ENCODE data around the gene SLIT1.

Gene SLIT1

DNA sequence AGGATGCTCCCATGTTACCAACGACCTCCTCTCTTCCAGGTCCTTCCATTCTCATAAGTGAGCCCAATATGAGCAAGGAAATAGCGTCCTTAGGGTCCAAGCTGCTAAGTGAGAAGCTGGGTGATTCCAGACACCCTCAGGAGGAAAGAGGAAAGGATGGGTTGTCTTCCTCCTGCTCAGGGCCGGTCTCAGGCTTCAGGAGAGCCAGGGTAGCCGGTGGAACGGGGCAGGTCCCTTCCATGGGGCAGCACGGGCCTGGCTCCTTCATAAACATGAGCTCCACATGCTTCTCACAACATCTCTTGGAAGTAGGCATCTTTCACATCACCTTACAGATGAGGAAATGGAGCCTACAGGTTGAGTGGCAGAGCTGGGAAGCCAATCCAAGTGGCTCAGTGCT lies 12.7 kb downstream of the SLIT1 start:
- no peak for DNase-seq (ENCODE audit: low read depth in 2 of 2)

DNA sequence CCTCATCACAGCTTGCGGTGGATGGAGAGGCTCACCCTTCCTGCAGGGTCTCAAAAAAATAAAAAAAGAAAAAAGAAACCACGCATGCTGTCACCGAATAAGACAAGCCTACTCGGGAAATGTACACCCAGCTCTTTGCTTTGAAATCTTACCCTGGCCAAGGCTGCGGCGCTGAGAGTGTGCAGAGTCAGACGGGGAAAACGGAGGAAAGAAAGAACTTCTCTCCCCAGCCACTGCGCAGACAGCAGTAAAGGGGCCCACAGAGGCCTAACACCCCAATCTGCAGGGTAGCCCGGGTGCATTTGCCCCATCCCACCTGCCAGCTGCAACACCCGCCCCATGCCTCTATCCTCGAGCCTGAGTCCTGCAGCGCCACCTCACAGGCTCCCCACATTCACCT lies 14.8 kb downstream of the SLIT1 start:
- no peak for DNase-seq (ENCODE audit: low read depth in 2 of 2)

DNA sequence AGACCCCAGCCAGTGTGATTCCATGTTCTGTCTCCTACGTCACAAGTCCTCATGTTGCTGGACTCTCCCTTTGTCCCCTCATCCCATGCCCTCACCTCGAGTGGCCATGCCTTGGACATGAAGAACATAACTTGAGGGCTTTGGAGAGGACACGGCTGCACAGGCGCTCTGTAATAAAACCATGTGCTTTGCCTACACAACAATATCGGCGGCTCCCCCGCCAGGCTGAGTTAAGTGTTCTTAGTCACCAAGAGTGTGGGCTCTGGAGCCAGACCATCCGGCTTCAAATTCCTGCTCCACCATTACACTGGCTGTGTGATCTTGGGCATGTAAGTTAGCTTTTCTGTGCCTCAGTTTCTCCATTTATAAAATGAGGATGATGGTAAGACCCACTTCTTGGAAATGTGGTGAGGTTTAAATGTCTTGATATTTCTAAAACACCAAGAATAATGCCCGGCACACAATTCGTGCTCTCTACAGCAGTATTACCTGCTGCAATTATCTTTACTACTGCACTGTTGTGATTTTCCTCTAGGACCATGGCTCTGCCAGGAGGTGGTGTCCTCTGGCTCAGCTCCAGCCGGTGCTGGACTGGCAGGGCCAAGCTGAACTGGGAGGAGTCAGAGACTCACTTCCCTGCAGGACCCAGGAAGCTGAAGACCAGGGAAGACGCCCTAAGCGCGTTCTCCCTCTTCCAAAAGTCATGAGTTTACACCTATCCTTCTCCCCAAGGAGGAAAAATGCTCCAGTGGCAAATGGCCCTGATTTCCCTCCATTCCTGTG lies 15.7 kb downstream of the SLIT1 start:
- no peak for DNase-seq (ENCODE audit: low read depth in 2 of 2)

DNA sequence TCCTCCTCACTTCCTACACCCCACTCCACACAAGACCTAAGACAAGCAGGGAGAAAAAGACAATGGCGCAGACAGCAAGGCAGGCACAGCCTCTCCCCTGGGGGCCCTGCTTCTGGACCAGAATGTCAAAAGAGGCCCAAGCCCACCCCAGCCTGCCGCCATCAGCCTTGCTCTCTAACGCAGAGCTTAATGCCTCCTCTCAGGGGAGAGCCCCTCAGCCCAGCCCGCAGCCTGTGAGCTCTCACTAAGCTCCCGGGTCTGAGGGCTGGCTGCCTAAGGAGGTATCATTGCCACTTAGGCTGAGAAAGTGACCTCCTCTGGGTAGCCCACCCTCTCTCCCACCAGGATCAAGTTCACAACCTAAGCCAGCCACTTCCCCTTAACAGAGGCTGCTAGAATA lies 16.7 kb downstream of the SLIT1 start:
- DNase-seq (ENCODE audit: low read depth in 2 of 2), result no peak

DNA sequence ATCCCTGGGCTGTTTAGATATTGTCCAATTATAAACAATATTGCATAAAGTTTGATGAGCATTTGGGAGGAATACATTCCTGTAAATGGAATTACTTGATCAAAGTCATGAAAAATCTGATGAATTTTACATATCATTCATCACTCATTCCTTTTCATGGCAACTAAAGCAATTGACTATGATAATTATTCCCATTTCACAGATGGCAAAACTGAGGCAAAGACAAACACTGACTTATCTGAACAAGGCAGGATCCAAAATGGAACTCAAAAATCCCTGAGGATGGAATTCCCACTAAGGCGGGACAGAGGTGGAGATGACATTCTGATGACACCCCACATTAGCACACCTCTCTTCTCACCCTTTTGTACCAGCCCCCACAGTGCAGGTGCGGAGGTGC lies 17.1 kb downstream of the SLIT1 start:
- DNase-seq (ENCODE audit: low read depth in 2 of 2), result no peak

DNA sequence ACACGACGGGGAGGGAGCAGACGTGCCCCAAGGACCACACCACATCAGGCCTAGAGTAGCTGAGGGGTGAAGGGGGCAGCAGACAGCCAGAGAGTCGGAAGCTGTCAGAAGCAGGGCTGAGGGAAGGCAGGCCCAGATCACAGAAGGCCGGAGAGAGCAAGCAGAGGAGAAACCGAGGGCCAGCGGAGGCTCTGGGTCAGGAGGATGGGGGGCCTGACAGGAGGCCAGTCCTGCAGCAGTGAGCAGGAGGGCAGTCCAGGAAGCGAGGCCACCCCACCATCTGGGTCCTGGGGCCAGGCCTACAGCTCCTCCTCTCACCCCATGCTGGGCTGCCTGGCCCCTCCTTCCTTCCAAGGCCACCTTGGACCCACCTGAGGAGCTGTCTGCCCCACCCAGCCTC lies 20.3 kb downstream of the SLIT1 start:
- DNase-seq (ENCODE audit: low read depth in 2 of 2), result no peak

DNA sequence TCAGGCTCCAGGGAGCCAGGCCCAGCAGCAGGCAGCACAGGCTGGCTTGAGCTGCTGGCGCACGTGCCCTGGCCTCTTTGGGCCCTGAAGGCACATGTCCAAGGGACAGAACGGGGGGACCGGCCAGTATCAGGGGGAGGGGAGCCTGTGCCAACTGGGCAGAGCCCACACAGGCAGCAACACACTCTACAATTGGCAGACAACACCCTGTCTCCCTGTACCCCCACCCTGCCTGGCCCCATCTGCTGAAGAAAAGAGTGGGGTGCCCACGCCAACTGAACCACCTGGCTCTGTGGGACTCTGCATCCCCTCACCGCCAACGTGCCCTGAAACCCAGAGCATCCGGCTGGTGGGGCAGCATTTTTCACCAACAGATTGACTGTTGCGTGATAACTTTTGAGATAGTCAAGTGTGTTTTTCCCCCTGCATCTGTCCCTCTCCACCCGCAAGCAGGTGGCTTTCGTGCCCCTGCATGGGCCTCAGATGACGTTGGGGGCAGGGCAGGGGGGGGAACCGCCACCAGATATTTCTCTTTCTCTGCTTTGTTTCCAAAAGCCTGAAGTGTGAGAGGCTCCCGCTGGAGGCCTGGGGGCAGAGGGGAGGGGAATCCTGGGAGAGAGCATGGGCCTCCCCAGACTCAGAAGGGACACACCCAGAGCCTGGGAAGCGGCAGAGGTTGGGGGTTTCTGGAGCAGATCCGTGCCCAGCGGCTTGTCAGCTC lies 21.8 kb downstream of the SLIT1 start:
- no peak for DNase-seq (ENCODE audit: low read depth in 2 of 2)

DNA sequence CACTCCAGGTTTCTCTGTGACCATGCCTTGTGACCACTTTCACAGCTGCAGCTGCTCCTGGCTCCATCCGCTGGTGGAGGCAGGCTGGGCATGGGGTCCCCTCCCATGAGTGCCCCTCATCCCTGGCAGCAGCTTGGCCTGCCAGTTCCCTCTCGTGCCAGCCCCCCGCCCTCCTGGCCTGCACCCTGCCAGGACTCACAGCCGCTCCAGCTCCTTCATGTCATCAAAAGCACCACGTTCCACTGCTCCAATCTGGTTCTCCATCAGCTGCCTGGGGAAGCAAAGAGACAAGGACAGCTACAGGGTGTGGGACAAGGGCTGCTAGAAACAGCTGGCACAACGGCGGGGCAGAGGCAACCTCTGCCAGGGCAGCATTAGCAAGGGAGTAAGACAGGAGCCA lies 22.6 kb downstream of the SLIT1 start:
- DNase-seq (ENCODE audit: low read depth in 2 of 2), result no peak

DNA sequence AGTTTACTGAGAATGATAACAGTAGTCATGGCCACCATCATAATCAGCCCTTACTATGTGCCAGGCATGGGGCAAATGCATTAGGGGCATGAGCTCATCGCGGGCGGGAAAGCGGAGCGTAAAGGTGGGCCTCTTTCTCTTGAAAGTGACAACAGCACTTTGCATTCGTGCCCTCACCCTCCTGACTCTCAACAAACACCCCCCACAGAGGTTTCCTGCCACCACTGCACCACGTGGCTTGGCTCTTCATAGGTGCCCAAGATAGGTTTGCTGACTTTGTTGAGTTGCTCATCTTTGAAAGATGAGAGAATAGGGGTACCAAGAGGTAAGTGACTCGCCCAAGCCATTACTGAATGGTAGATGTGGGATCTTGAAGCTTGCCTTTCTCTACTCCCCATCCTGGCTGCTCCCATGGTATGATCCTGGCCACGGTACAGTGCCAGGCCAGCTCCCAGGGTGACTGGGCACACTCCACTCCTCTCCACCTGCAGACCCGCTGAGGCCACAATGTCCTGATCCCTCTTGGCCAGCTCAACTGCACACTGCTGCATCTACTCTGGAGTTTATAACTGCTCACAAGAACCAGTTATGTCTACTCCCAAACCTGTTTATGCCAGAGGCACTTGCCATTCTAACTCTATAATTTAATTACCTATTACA lies 26.0 kb downstream of the SLIT1 start:
- DNase-seq (ENCODE audit: low read depth in 2 of 2), result no peak

DNA sequence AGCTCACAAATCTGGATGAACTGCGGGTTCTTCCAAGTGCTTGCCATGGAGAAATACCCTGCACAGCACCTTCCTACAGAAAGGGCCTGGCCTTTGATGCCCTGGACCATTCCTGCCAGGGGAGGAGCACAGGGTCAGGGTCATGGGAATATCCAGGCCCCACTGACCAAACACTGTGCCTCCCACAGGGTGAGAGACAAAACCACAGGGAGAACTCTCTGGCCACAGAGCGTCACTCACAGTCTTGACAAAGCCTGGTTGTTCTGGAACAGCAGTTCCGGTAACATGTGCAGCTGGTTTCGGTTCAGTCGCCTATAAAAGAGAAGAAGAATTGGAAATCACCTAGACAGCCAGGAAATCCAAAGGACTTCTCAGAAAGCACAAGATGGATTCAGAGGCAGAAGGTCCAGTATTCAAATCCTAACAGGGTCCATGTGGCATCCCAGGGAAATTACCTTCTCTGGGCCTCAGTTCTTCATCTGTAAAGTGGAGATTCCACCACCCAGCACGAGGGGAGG lies 28.1 kb downstream of the SLIT1 start:
- DNase-seq (ENCODE audit: low read depth in 2 of 2), result no peak

DNA sequence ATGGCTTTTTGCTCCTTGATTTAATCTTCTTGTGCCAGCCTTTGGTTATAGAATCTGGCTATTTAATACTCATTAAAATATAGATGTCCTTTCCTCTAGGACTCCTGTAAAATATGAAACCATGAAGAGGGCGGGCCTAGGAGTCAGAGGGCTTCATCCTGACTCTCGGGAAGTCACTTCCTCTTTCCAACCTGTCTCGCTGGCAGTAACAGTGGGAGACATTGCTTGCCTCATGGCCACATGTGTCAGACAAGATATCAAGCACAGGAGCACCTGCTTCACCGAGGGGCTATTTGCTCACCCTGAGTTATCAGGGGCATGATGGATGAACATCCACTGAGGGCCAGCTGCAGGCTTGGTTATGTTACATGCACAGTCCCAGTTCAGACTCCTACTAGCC lies 31.0 kb downstream of the SLIT1 start:
- DNase-seq (ENCODE audit: low read depth in 2 of 2), result no peak

DNA sequence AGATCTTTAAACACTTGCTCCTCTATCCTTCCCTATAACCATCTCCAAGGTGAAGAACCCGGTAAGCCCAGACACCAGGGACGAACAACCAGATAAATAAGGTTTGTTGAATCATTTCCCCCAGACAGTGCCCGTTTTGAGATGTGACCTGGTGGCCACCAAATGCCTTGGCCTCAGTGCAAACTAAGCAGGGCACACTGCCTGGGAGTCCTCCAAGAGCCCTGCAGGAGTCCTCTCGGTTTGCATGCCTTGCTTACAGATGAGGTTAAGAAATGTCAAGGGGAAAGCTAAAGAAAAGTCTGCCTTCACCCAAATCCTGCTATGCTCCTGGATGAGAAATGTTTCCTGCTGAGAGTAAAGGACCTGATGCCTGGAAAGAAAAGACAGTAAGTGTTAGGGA lies 31.6 kb downstream of the SLIT1 start:
- DNase-seq (ENCODE audit: low read depth in 2 of 2), result no peak

DNA sequence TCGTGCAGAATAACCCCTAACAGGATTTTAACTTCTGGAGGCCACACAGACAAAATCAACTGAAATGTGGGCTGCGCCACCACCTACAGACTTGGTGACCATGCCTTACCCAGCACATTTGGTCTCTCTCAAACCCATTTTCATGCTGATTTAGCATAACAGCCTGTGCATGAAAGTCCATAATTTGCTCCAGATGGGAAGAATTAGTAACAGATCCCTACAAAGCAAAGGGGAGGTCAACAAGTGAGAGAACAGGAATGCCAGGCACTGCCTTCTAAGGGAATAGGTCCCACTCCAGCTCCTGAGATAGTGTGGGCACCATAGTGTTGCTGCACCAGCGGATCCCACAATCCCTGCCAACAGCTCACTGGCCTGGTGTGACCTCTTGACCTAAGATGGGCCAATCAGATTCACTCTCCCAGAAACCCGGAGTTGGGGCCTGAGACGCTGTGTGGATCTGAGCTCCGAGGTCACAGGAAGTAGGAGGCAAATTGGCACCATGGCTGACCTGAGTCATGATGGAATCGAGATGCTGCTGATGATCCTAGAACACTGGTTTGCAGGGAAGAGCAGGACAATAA lies 32.4 kb downstream of the SLIT1 start:
- DNase-seq (ENCODE audit: low read depth in 2 of 2), result no peak

DNA sequence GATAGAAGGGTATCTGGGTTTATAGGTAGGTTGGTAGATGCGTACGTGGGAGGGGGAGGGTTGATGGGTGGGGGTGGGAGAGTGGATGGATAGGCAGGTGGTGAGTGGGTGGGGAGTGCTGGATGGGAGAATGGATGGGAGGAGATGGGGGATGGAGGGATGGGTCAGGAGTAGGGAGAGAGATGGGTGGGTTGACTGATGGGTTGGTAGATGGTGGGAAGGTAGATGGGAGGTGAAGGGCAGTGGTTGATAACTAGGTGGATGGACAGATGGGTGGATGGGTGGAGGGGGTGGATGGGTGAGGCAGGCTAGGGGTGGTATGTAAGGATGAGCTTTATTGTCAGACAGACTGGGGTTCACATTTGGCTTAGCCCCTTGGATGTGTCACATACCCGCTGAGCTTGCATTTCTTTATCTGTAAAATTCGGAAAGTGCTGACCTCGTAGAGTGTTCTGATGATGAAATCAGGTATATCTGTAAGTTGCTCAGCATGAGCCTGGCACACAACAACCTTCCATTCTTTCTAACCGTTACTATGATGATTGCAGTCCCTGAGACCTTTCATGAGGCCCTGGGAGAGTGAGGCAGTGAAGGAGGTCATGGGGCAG lies 34.3 kb downstream of the SLIT1 start:
- DNase-seq (ENCODE audit: low read depth in 2 of 2), result no peak

DNA sequence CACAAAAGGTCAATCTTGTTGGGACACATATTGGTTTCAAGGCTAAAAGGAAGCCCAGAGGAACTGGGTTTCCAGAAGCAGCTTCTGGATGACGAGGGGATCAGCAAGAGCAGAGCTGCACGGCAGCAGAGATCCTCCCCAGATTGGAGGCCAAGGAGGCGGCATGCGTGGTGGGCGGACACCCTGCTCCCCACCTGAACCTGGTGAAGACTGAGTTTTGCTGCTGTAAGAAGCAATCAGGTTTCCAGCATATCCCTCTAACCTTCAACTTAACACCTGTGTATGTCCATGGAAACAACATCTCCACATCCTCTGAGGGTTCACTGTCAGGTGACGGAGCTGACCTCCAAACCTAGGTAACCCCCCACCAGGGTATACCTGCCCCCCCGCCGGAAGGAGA lies 35.1 kb downstream of the SLIT1 start:
- no peak for DNase-seq (ENCODE audit: low read depth in 2 of 2)

DNA sequence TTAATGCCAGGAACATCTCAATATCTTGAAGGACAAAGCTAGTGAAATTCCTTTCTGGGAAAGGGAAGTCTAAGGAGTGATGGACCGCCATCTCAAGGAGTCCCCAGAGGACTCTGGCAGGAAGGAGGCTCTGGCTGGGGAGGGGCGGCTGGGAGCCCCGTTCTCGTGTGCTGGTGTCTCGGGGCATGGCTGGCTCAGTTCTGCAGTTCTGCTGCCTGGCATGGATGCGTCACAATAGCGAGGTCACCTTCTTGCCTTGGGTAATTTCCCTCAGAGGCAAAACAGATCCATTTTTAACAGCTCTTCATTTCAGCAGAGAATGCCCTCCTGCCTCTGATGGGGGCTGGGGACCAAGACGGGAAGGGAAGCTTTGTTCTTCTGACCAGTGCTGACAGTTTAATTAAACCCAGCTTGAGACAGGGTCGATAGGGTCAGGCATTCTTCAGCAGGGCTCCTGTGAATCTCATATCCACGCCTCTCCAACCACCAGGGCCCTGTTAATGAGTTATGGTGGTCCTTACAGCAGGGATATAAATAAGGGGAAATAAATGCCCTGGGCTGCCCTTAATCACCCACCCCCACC lies 35.7 kb downstream of the SLIT1 start:
- DNase-seq (ENCODE audit: low read depth in 2 of 2), result no peak

DNA sequence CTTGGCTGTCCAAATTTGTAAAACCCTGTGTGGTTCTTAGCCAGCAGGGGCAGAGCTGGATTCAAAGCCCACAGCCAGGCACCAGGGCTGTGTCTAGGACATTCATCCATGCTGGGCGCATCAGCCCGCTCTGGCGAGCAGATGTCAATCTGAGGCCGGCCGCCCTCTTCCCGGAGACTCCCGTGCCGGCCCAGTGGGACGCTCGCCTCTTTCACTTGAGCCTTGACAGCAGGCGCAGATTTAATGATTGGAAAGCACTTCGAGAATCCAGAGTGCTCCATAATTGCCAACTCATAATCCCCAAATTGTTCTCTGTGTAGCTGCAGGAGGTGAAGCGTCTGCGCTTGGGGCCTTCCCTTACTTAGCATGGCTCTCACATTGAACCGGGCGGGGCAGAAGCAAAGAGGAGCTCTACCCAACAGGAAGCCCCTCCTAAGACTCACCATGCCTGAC lies 36.7 kb downstream of the SLIT1 start:
- no peak for DNase-seq (ENCODE audit: low read depth in 2 of 2)

DNA sequence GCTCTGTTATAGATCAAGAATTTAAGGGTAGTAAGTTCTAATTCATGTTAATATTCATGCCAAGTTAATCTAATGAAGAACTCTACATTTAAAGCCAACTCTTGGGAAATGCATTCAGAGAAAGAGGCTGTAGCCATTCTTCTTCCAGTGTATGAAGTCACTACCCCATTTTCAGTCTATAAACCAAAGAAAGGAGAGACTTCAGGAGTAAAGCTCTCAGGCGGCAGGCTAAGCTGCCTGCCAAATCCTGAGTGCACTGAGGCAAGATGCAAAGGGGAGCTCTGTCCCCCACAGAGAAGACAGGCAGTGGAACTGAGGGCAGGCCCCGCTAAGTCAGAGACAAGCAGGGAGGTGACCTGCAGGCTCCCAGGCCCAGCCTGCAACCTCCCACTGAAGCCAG lies 41.5 kb downstream of the SLIT1 start:
- DNase-seq (ENCODE audit: low read depth in 2 of 2), result no peak

DNA sequence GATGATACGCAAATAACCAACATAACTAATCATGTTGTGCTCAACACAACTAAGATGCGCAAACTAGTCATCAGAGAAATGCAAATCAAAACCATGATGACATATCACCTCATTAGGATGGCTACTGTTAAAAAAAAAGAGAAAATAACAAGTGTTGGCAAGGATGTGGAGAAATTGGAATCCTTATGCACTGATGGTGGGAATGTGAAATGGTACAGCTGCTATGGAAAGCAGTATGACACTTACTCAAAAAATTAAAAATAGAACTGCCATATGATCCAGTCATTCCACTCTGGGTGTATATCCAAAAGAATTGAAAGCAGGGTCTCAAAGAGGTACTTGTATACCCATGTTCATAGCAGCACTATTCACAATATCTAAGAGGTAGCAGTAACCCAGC lies 42.9 kb downstream of the SLIT1 start:
- DNase-seq (ENCODE audit: low read depth in 2 of 2), result no peak

DNA sequence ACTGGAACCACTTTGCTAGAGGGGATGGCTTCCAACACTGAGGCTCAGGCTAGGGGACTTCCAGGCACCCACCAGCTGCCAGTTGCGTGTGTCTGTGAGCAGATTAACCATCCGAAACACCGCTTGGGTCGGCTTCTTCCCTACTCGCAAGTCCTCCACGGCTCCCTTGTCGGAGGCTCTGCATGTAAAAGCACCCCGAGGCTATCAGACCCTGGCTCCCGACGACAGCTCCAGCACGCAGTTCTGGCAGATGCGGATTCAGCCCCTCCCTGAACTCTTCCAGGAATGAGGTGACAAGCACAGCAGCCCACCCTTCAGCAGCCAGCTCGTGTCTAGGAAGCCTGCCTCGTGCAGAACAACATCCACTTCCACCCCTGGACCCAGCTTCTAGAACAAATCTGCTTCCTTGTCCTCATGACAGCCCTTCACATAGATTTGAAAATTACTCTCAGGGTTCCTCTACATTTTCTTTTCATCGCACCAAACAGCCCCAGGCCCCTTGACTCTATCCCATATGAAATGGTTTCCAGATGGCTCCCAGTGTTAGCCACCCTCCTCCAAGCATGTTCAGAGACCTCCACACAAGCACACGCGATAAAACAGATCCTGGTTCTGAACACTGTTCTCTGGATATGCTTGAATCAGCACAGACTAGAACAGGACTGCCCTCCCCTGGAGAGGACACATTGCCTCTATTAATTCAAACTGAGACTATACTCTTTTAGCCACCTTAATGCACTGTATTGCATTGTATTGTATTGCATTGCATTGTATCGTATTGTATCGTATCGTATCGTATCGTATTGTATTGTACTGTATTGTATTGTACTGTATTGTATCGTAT lies 44.6 kb downstream of the SLIT1 start:
- DNase-seq (ENCODE audit: low read depth in 2 of 2), result no peak

Measured in stimulated activated CD4-positive, alpha-beta T cell treated with anti-CD3 and anti-CD28 coated beads, Interleukin-1b, Interleukin-23, amount 100 ng/mL, for 4 hours (primary cell).